Measurements from ENCODE around the gene ATP6V1G2.

GRCh38 chr6:31577579-31577966 is 31.2 kb upstream of the ATP6V1G2 start:
- TF ChIP-seq CTCF (IDR thresholded peaks at IDR 0.05; ENCODE audit: low read depth, low read length, poor library complexity, severe bottlenecking) (no peak), EZH2phosphoT487 (IDR thresholded peaks at IDR 0.05; ENCODE audit: borderline replicate concordance, low read length) (no peak)
